Liver (tissue), 9 donors: ENCODE data around the gene TTC33. TPM values are rescaled to one million over a fixed set of nuclear protein-coding genes. Genes with fewer than 3 reads are reported as not detected.

Experiments
- DNase-seq: peaks from one replicate; pipeline ENCODE4 v3.0.0-alpha.2; 2017; ENCODE audit warnings: low spot score
- H3K27ac ChIP-seq, 2 donors: one replicate each; pipeline ENCODE4 v1.7.0; 2013; ENCODE audit warnings: inconsistent platforms in 2 of 2, low read length in 2 of 2, control low read depth in 1 of 2, low read depth in 1 of 2, mild to moderate bottlenecking in 1 of 2
- H3K27me3 ChIP-seq, 4 donors: one replicate each; pipeline versions ENCODE4 v1.6.1 to v1.7.0; 2013; ENCODE audit warnings: low read length in 3 of 4, inconsistent platforms in 1 of 4, mild to moderate bottlenecking in 1 of 4, moderate library complexity in 1 of 4; ENCODE audit not compliant: control insufficient read depth in 4 of 4, insufficient read depth in 4 of 4
- H3K36me3 ChIP-seq, 4 donors: one replicate each; pipeline versions ENCODE4 v1.6.1 to v1.7.0; 2013; ENCODE audit warnings: low read length in 3 of 4, mild to moderate bottlenecking in 3 of 4, low read depth in 1 of 4, moderate library complexity in 1 of 4; ENCODE audit not compliant: control insufficient read depth in 4 of 4, insufficient read depth in 3 of 4
- H3K4me1 ChIP-seq, 4 donors: one replicate each; pipeline versions ENCODE4 v1.6.1 to v1.7.0; 2013; ENCODE audit warnings: low read length in 3 of 4, mild to moderate bottlenecking in 3 of 4, moderate library complexity in 1 of 4; ENCODE audit not compliant: control insufficient read depth in 4 of 4, insufficient read depth in 4 of 4
- H3K4me3 ChIP-seq, 3 donors: one replicate each; pipeline versions ENCODE4 v1.6.1 to v1.7.0; 2013; ENCODE audit warnings: low read length in 3 of 3, control low read depth in 1 of 3, low read depth in 1 of 3, mild to moderate bottlenecking in 1 of 3
- H3K9ac ChIP-seq, 2 donors: one replicate each; pipeline ENCODE4 v1.7.0; 2013; ENCODE audit warnings: low read length in 2 of 2, mild to moderate bottlenecking in 2 of 2, moderate library complexity in 2 of 2, control low read depth in 1 of 2, low read depth in 1 of 2
- H3K9me3 ChIP-seq, 4 donors: one replicate each; pipeline versions ENCODE4 v1.6.1 to v1.7.0; 2013; ENCODE audit warnings: low read length in 3 of 4; ENCODE audit not compliant: control insufficient read depth in 4 of 4
- ATF3 ChIP-seq: IDR thresholded peaks from 2 replicates; pipeline ENCODE4 v1.6.1; 2016; ENCODE audit warnings: antibody characterized with exemption
- CTCF ChIP-seq: fragments of 150-350 bp; IDR thresholded peaks from 2 replicates; pipeline ENCODE4 v1.5.1; 2017; ENCODE audit warnings: improper control_type of control experiment, low read depth, low read length; ENCODE audit not compliant: missing input control
- EGR1 ChIP-seq, 2 donors: IDR thresholded peaks; 2 replicates each; pipeline ENCODE4 v1.6.1; 2016 to 2018; ENCODE audit warnings: antibody characterized with exemption in 2 of 2, low read depth in 2 of 2
- FOXA1 ChIP-seq: IDR thresholded peaks from 2 replicates; pipeline ENCODE4 v1.6.1; 2016; ENCODE audit warnings: antibody characterized with exemption
- FOXA2 ChIP-seq: IDR thresholded peaks from 2 replicates; pipeline ENCODE4 v1.6.1; 2016; ENCODE audit warnings: antibody characterized with exemption
- GABPA ChIP-seq, 2 donors: IDR thresholded peaks in 1 of 2; conservative IDR thresholded peaks in 1 of 2; 2 replicates each; pipeline ENCODE4 v1.6.1; 2016; ENCODE audit warnings: antibody characterized with exemption in 2 of 2, mild to moderate bottlenecking in 1 of 2, moderate library complexity in 1 of 2
- HNF4G ChIP-seq: IDR thresholded peaks from 2 replicates; pipeline ENCODE4 v1.6.1; 2016; ENCODE audit warnings: antibody characterized with exemption
- JUND ChIP-seq, 2 donors: IDR thresholded peaks; 2 replicates each; pipeline ENCODE4 v1.6.1; 2016; ENCODE audit warnings: antibody characterized with exemption in 2 of 2
- MAX ChIP-seq: IDR thresholded peaks from 2 replicates; pipeline ENCODE4 v1.6.1; 2016; ENCODE audit warnings: antibody characterized with exemption
- NR2F2 ChIP-seq: IDR thresholded peaks from 2 replicates; pipeline ENCODE4 v1.6.1; 2016; ENCODE audit warnings: antibody characterized with exemption
- RAD21 ChIP-seq, 2 donors: IDR thresholded peaks; 2 replicates each; pipeline ENCODE4 v1.6.1; 2016; ENCODE audit warnings: antibody characterized with exemption in 2 of 2, mild to moderate bottlenecking in 2 of 2
- REST ChIP-seq: IDR thresholded peaks from 2 replicates; pipeline ENCODE4 v1.6.1; 2016; ENCODE audit warnings: antibody characterized with exemption, mild to moderate bottlenecking
- RXRA ChIP-seq, 2 donors: IDR thresholded peaks; 2 replicates each; pipeline ENCODE4 v1.6.1; 2017 to 2018; ENCODE audit warnings: antibody characterized with exemption in 2 of 2, mild to moderate bottlenecking in 1 of 2
- SP1 ChIP-seq: IDR thresholded peaks from 2 replicates; pipeline ENCODE4 v1.6.1; 2018; ENCODE audit warnings: antibody characterized with exemption, mild to moderate bottlenecking
- WGBS: extraction: QIAGEN DNeasy Blood & Tissue Kit; methylation state at CpG from one replicate; pipeline ENCODE4 v1.1.7; 2013; 5-methylcytosine and 5-hydroxymethylcytosine counted together
- polyA plus RNA-seq, 2 donors: library from polyadenylated mRNA; stranded (reverse) in 1 of 2; unstranded in 1 of 2; fragments of 200-250 nt in 1 of 2; fragments of >200 nt in 1 of 2; fragmentation: Nextera tagmentation in 1 of 2; extraction: Ambion mirVana in 1 of 2; gene quantifications; one replicate each; pipeline versions ENCODE4 v1.2.1 to v1.2.3, GENCODE V29; 2013 to 2015
- total RNA-seq, 2 donors: library from RNA; depleted of rRNA; stranded (reverse); fragments of >200 nt; gene quantifications; one replicate each; pipeline ENCODE4 v1.2.3, GENCODE V29; 2014
- TF ChIP-seq, protein P1 (sequence below): IDR thresholded peaks from 2 replicates; pipeline ENCODE4 v1.6.1; 2016; ENCODE audit warnings: antibody characterized with exemption
- donor health status: healthy.
- donor health status: healthy.
- donor health status: healthy.
- donor health status: healthy.
- donor health status: healthy.

The TTC33 gene
- total and polyA plus RNA-seq, 4 donors: 4.3 to 12.0 (median 7.6) TPM

GRCh38 chr5:40479939-40480338, 275.8 kb downstream of the TTC33 start:
- H3K27ac ChIP-seq: no peak overlapping the region
- H3K9ac ChIP-seq: no peak overlapping the region
- TF ChIP-seq EGR1 (IDR thresholded peaks at IDR 0.05; ENCODE audit: low read depth in 2 of 2): no peak
- no peak for TF ChIP-seq GABPA (IDR thresholded peaks at IDR 0.05 in 1 of 2, conservative IDR thresholded peaks at IDR 0.05 in 1 of 2)
- no peak for TF ChIP-seq FOXA2
- TF ChIP-seq, protein P1, sequence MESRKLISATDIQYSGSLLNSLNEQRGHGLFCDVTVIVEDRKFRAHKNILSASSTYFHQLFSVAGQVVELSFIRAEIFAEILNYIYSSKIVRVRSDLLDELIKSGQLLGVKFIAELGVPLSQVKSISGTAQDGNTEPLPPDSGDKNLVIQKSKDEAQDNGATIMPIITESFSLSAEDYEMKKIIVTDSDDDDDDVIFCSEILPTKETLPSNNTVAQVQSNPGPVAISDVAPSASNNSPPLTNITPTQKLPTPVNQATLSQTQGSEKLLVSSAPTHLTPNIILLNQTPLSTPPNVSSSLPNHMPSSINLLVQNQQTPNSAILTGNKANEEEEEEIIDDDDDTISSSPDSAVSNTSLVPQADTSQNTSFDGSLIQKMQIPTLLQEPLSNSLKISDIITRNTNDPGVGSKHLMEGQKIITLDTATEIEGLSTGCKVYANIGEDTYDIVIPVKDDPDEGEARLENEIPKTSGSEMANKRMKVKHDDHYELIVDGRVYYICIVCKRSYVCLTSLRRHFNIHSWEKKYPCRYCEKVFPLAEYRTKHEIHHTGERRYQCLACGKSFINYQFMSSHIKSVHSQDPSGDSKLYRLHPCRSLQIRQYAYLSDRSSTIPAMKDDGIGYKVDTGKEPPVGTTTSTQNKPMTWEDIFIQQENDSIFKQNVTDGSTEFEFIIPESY: no peak
- TF ChIP-seq CTCF: no peak
- TF ChIP-seq RXRA (IDR thresholded peaks at IDR 0.05): no peak
- TF ChIP-seq REST: no peak
- TF ChIP-seq ATF3: no peak
- TF ChIP-seq RAD21 (IDR thresholded peaks at IDR 0.05): no peak
- no peak for TF ChIP-seq FOXA1
- TF ChIP-seq NR2F2: no peak
- TF ChIP-seq HNF4G: no peak
- H3K4me3 ChIP-seq: no peak overlapping the region
- H3K27me3 ChIP-seq: no peaks in the 10 kb centered on the region
- no peaks in the 10 kb centered on the region for H3K9me3 ChIP-seq
- no peaks in the 10 kb centered on the region for H3K36me3 ChIP-seq
- no peaks in the 10 kb centered on the region for H3K4me1 ChIP-seq
- no peak for DNase-seq
- WGBS: 51% methylated on average over 3 of the region's 3 CpGs

DNA sequence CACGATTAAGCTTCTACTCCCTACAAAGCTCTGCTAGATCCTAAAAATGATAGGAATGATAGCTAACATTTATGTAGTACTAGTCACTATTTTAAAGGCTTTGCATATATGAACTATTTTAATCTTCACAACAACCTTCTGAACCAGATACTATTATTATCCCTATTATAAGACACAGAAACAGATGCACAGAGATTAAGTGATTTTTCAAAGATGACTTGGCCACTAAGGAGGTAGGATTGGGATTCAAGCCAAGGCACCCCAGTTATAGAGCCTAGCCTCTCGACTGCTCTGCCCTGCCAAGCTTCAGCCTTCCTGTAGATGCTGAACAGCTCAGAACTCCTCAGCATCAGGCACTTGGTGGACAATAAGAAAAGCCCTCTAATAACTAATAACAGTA, 277.0 kb downstream of the TTC33 start:
- no peak overlapping the region for H3K9ac ChIP-seq
- no peak overlapping the region for H3K4me3 ChIP-seq
- H3K27ac ChIP-seq: no peak overlapping the region
- no peaks in the 10 kb centered on the region for H3K27me3 ChIP-seq
- no peaks in the 10 kb centered on the region for H3K36me3 ChIP-seq
- 87% methylated on average over 2 of the region's 2 CpGs for WGBS
- H3K4me1 ChIP-seq: no peaks in the 10 kb centered on the region
- DNase-seq: no peak
- H3K9me3 ChIP-seq: peaks cover 0 to 3% (median 0%) of the 10 kb centered on the region in 4 donors
- TF ChIP-seq EGR1 (IDR thresholded peaks at IDR 0.05; ENCODE audit: low read depth in 2 of 2) (no peak), HNF4G (no peak), JUND (IDR thresholded peaks at IDR 0.05) (no peak), RAD21 (IDR thresholded peaks at IDR 0.05) (no peak), FOXA2 (no peak), MAX (no peak), REST (no peak), SP1 (no peak), RXRA (IDR thresholded peaks at IDR 0.05) (no peak), NR2F2 (no peak), CTCF (no peak)
- TF ChIP-seq, protein P1: no peak
